Measurements from ENCODE around the gene AGBL5. TPM values are rescaled to one million over a fixed set of nuclear protein-coding genes. Genes with fewer than 3 reads are reported as not detected.

The AGBL5 gene
- total and polyA plus RNA-seq, 9 of the 15 experiments (the other 6 are each of a cell fraction or from before 2014, with no cell fraction given): 3.3 to 52.7 (median 26.2) TPM

DNA sequence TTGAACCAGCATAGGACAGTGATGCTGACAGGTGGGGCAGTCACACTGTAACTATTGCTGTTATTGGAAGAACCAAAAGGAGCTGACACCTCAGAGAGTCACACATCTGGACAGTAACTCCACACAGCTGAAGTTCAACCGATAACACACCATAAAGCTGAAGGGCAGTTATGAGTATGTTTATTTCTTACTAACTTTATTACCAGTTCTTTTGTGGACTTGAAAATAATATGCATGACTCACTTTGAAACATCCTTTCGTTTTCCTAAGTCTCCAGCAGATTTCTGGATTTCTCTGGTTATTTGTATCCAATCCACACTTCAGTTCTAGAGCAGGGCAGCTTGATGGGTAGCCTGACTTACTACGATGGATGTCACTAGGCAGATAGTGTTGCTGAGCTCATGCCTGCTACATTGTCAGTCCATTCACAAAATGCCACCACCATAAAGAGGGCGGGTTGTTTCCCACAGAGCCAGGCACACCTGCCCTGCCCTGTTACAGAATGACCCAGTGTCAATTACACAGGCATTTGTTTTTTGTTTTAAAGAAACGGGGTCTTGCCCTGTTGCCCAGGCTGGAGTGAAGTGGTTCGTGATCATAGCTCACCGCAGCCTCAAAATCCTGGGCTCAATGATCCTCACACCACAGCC, 8.4 kb upstream of the AGBL5 start:
- CTCF ChIA-PET (ENCODE audit: low intra/inter-chr PET ratio): no interaction called here
- Histone ChIP-seq H3K9ac (ENCODE audit: insufficient read depth in 1 of 2, low read depth in 2 of 2, low read length in 2 of 2) (peak overlapping the region in 1 of 2 experiments; percentile 35; a peak in 1 of 4 replicates), H4K20me1 (replicated peaks; ENCODE audit: control insufficient read depth, insufficient read depth, low read length) (no peaks in the 10 kb centered on the region), H3K79me2 (ENCODE audit: control insufficient read depth, insufficient read depth, low read length) (no peaks in the 10 kb centered on the region), H3K9me1 (ENCODE audit: control insufficient read depth, insufficient read depth, low read length) (peaks cover 3% of the 10 kb centered on the region), H3K27me3 (ENCODE audit: control insufficient read depth in 2 of 2, insufficient read depth in 2 of 2, low read length in 2 of 2) (no peaks in the 10 kb centered on the region), H3K9me3 (replicated peaks; ENCODE audit: control insufficient read depth, insufficient read depth, low read depth, low read length) (no peaks in the 10 kb centered on the region), H3K4me3 (no peak overlapping the region), H3K36me3 (ENCODE audit: control insufficient read depth, insufficient read depth, low read length) (peaks cover 55% of the 10 kb centered on the region; the same call in 2 of the 3 replicates), H2AFZ (ENCODE audit: low read depth, low read length) (no peak overlapping the region), H3K4me1 (replicated peaks in 1 of 2; ENCODE audit: control insufficient read depth in 2 of 2, insufficient read depth in 2 of 2, low read length in 2 of 2) (no peaks in the 10 kb centered on the region), H3K27ac (ENCODE audit: extremely low read depth, low read depth, low read length) (no peak overlapping the region), H3K4me2 (ENCODE audit: insufficient read depth, low read length) (no peak overlapping the region)
- FAIRE-seq (no peak), DNase-seq (ENCODE audit: extremely low read depth in 1 of 4, low spot score in 3 of 4) (peak in 1 of 4 experiments; percentile 24), ATAC-seq (peak; percentile 44)
- intact Hi-C loops (cut with micrococcal nuclease): no loop called here
- in situ Hi-C loops (cut with MboI): no loop called here
- POLR2A ChIA-PET: interaction anchor here (0.6 to 7.9 kb wide), 10 partner anchors 9 to 295 kb away, joined by 3 to 54 read pairs (median 4); partner anchors contain the start of gene TMEM214
- 74% methylated on average over 7 of the region's 7 CpGs for WGBS (ENCODE audit: insufficient coverage, low coverage, missing lambda C conversion rate)
- no TSS peak for BruUV-seq (replicated peaks)
- peak; percentile 70; the same call in 1 of the 2 replicates for TF ChIP-seq POLR2AphosphoS2 (IDR thresholded peaks at IDR 0.05; ENCODE audit: low read length)
- TF ChIP-seq, protein P1, sequence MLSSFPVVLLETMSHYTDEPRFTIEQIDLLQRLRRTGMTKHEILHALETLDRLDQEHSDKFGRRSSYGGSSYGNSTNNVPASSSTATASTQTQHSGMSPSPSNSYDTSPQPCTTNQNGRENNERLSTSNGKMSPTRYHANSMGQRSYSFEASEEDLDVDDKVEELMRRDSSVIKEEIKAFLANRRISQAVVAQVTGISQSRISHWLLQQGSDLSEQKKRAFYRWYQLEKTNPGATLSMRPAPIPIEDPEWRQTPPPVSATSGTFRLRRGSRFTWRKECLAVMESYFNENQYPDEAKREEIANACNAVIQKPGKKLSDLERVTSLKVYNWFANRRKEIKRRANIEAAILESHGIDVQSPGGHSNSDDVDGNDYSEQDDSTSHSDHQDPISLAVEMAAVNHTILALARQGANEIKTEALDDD (IDR thresholded peaks at IDR 0.05): 0 out of 2 replicates have a peak, but pooled peaks have one; percentile 34
- TF ChIP-seq NCOR1 (IDR thresholded peaks at IDR 0.05): 0 out of 2 replicates have a peak, but pooled peaks have one; percentile 12
- TF ChIP-seq ZBED1 (IDR thresholded peaks at IDR 0.05): no peak
- TF ChIP-seq, protein P2, sequence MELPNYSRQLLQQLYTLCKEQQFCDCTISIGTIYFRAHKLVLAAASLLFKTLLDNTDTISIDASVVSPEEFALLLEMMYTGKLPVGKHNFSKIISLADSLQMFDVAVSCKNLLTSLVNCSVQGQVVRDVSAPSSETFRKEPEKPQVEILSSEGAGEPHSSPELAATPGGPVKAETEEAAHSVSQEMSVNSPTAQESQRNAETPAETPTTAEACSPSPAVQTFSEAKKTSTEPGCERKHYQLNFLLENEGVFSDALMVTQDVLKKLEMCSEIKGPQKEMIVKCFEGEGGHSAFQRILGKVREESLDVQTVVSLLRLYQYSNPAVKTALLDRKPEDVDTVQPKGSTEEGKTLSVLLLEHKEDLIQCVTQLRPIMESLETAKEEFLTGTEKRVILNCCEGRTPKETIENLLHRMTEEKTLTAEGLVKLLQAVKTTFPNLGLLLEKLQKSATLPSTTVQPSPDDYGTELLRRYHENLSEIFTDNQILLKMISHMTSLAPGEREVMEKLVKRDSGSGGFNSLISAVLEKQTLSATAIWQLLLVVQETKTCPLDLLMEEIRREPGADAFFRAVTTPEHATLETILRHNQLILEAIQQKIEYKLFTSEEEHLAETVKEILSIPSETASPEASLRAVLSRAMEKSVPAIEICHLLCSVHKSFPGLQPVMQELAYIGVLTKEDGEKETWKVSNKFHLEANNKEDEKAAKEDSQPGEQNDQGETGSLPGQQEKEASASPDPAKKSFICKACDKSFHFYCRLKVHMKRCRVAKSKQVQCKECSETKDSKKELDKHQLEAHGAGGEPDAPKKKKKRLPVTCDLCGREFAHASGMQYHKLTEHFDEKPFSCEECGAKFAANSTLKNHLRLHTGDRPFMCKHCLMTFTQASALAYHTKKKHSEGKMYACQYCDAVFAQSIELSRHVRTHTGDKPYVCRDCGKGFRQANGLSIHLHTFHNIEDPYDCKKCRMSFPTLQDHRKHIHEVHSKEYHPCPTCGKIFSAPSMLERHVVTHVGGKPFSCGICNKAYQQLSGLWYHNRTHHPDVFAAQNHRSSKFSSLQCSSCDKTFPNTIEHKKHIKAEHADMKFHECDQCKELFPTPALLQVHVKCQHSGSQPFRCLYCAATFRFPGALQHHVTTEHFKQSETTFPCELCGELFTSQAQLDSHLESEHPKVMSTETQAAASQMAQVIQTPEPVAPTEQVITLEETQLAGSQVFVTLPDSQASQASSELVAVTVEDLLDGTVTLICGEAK (IDR thresholded peaks at IDR 0.05): no peak
- TF ChIP-seq, protein P2 (CRISPR knock-in tag; IDR thresholded peaks at IDR 0.05): no peak
- TF ChIP-seq CBFA2T3 (IDR thresholded peaks at IDR 0.05): peak; percentile 55
- no peak for TF ChIP-seq ZNF583 (CRISPR knock-in tag; IDR thresholded peaks at IDR 0.05)
- TF ChIP-seq, protein P3, sequence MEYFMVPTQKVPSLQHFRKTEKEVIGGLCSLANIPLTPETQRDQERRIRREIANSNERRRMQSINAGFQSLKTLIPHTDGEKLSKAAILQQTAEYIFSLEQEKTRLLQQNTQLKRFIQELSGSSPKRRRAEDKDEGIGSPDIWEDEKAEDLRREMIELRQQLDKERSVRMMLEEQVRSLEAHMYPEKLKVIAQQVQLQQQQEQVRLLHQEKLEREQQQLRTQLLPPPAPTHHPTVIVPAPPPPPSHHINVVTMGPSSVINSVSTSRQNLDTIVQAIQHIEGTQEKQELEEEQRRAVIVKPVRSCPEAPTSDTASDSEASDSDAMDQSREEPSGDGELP (CRISPR knock-in tag; IDR thresholded peaks at IDR 0.05; ENCODE audit: borderline replicate concordance): peak; percentile 64
- TF ChIP-seq JUN (IDR thresholded peaks at IDR 0.05; ENCODE audit: borderline replicate concordance, low read depth, low read length): 0 out of 2 replicates have a peak, but pooled peaks have one; percentile 19
- no peak for TF ChIP-seq JUN (CRISPR knock-in tag; IDR thresholded peaks at IDR 0.05; ENCODE audit: borderline replicate concordance)
